ENCODE data around the gene LAMA3.

- TF ChIP-seq CTCF (conservative IDR thresholded peaks at IDR 0.05 in 1 of 2, IDR thresholded peaks at IDR 0.05 in 1 of 2; ENCODE audit: extremely low read depth in 1 of 2, insufficient read depth in 1 of 2, low read depth in 1 of 2, low read length in 2 of 2) (no peak), EZH2 (IDR thresholded peaks at IDR 0.05; ENCODE audit: borderline replicate concordance, low read length) (no peak)
Observed at GRCh38 chr18:23893653-23894052, 204.4 kb downstream of the LAMA3 start.

Measured in mammary epithelial cell (primary cell).